Smooth muscle cell (in vitro differentiated cells): Measurements from ENCODE around the gene ASCC3. TPM values are rescaled to one million over a fixed set of nuclear protein-coding genes. Genes with fewer than 3 reads are reported as not detected.
"Not testable (repeated sequence)": the region's sequence is repeated elsewhere in the genome, so short reads cannot be mapped to it uniquely, and the experiment has no call there.

Experiments
- DNase-seq: peaks from one replicate; lab custom pipeline; 2025; ENCODE audit not compliant: unreplicated experiment; lab: John Stamatoyannopoulos, UW
- H2AFZ ChIP-seq: fragments of 200-600 bp; sonication (generic); 2 replicates; pipeline ENCODE4 v1.6.0; 2016; ENCODE audit warnings: antibody characterized with exemption, low read depth, mild to moderate bottlenecking
- H3F3A ChIP-seq: fragments of 200-600 bp; sonication (generic); 2 replicates; pipeline ENCODE4 v1.6.0; 2017; ENCODE audit warnings: antibody characterized with exemption, low read depth
- H3K27ac ChIP-seq: fragments of 200-600 bp; sonication (generic); 2 replicates; pipeline ENCODE4 v1.5.1; 2016; ENCODE audit warnings: low read depth, mild to moderate bottlenecking
- H3K27me3 ChIP-seq: fragments of 200-600 bp; sonication (generic); 2 replicates; pipeline ENCODE4 v1.6.1; 2016; ENCODE audit warnings: low read depth, mild to moderate bottlenecking
- H3K36me3 ChIP-seq: fragments of 200-600 bp; sonication (generic); 2 replicates; pipeline ENCODE4 v1.5.1; 2016; ENCODE audit warnings: low read depth
- H3K4me1 ChIP-seq: fragments of 200-600 bp; sonication (generic); 2 replicates; pipeline ENCODE4 v1.5.1; 2016; ENCODE audit warnings: low read depth
- H3K4me2 ChIP-seq: fragments of 200-600 bp; sonication (generic); 2 replicates; pipeline ENCODE4 v1.6.0; 2016; ENCODE audit warnings: mild to moderate bottlenecking
- H3K4me3 ChIP-seq: fragments of 200-600 bp; sonication (generic); 2 replicates; pipeline ENCODE4 v1.5.1; 2016; ENCODE audit warnings: mild to moderate bottlenecking
- H3K79me2 ChIP-seq: fragments of 200-600 bp; sonication (generic); 2 replicates; pipeline ENCODE4 v1.6.0; 2016; ENCODE audit warnings: low read depth, mild to moderate bottlenecking
- H3K9ac ChIP-seq: fragments of 200-600 bp; sonication (generic); 2 replicates; pipeline ENCODE4 v1.6.0; 2016; ENCODE audit warnings: low read depth
- H3K9me3 ChIP-seq: fragments of 200-600 bp; sonication (generic); replicated peaks from 2 replicates; pipeline ENCODE4 v1.5.1; 2016; ENCODE audit warnings: low read depth
- H4K20me1 ChIP-seq: fragments of 200-600 bp; sonication (generic); 2 replicates; pipeline ENCODE4 v1.6.0; 2016; ENCODE audit warnings: low read depth
- CTCF ChIP-seq: fragments of 200-600 bp; sonication (generic); IDR thresholded peaks from 2 replicates; pipeline ENCODE4 v1.5.1; 2017; ENCODE audit warnings: borderline replicate concordance, mild to moderate bottlenecking, antibody characterized with exemption; ENCODE audit not compliant: insufficient read depth, poor library complexity, severe bottlenecking
- WGBS: methylation state at CpG from one replicate; pipeline ENCODE4 v1.1.7; 2016; ENCODE audit warnings: low lambda C conversion rate; 5-methylcytosine and 5-hydroxymethylcytosine counted together
- polyA plus RNA-seq: library from polyadenylated mRNA; unstranded; fragments of >200 nt; fragmentation: Nextera tagmentation; extraction: Ambion mirVana; gene quantifications from 2 replicates; pipeline ENCODE4 v1.2.1, GENCODE V29; 2016
- total RNA-seq: library from RNA; depleted of rRNA; stranded (reverse); fragments of >200 nt; gene quantifications from 2 replicates; pipeline ENCODE4 v1.2.3, GENCODE V29; 2014

The ASCC3 gene
- total and polyA plus RNA-seq, 2 experiments from 2014 or later = 59.0 to 116 TPM

- TF ChIP-seq CTCF = no peak
- H3K79me2 ChIP-seq = peaks cover 98% of the 10 kb centered on the region
These were observed 43.1 kb downstream of the ASCC3 start for GRCh38 chr6:100838011-100838410.

GRCh38 chr6:100833972-100834574 lies 47.1 kb downstream of the ASCC3 start:
- DNase-seq = no peak
- WGBS = 83% methylated on average over 5 of the region's 5 CpGs
- Histone ChIP-seq H3K36me3 (no peaks in the 10 kb centered on the region), H3K4me1 (no peaks in the 10 kb centered on the region), H3K27ac (no peak overlapping the region), H3K4me3 (no peak overlapping the region), H3K4me2 (no peak overlapping the region), H4K20me1 (peaks cover 76% of the 10 kb centered on the region), H2AFZ (no peak overlapping the region), H3K27me3 (no peaks in the 10 kb centered on the region), H3K9ac (no peak overlapping the region), H3K9me3 (peaks cover 4% of the 10 kb centered on the region), H3F3A (no peaks in the 10 kb centered on the region), H3K79me2 (peaks cover 93% of the 10 kb centered on the region)
- TF ChIP-seq CTCF = no peak

More at GRCh38 chr6:100838011-100838410, 43.1 kb downstream of the ASCC3 start:
- no peaks in the 10 kb centered on the region for H3K27me3 ChIP-seq
- H3K4me3 ChIP-seq = no peak overlapping the region
- H3K36me3 ChIP-seq = no peaks in the 10 kb centered on the region
- no peak overlapping the region for H3K4me2 ChIP-seq
- DNase-seq = no peak
- H4K20me1 ChIP-seq = peaks cover 82% of the 10 kb centered on the region
- no peak overlapping the region for H2AFZ ChIP-seq
- no peaks in the 10 kb centered on the region for H3F3A ChIP-seq
- no peak overlapping the region for H3K27ac ChIP-seq
- no peak overlapping the region for H3K9ac ChIP-seq
- H3K9me3 ChIP-seq = peaks cover 4% of the 10 kb centered on the region
- H3K4me1 ChIP-seq = no peaks in the 10 kb centered on the region

GRCh38 chr6:100829077-100829595 lies 52.0 kb downstream of the ASCC3 start:
- H3K4me1 ChIP-seq, H3K27ac ChIP-seq, H3K27me3 ChIP-seq, H3K4me2 ChIP-seq, H3K9ac ChIP-seq, H2AFZ ChIP-seq, H3K36me3 ChIP-seq, H3F3A ChIP-seq, H3K4me3 ChIP-seq, H3K9me3 ChIP-seq, DNase-seq: not testable (repeated sequence)
- Histone ChIP-seq H3K79me2 (peaks cover 54% of the 10 kb centered on the region), H4K20me1 (peaks cover 56% of the 10 kb centered on the region)
- 97% methylated on average over 27 of the region's 27 CpGs for WGBS

GRCh38 chr6:100823041-100823440 lies 58.1 kb downstream of the ASCC3 start:
- H3K27ac ChIP-seq = no peak overlapping the region
- H2AFZ ChIP-seq = no peak overlapping the region
- H3K27me3 ChIP-seq = no peaks in the 10 kb centered on the region
- no peaks in the 10 kb centered on the region for H3K4me1 ChIP-seq
- no peak for TF ChIP-seq CTCF
- peaks cover 52% of the 10 kb centered on the region for H4K20me1 ChIP-seq
- peaks cover 3% of the 10 kb centered on the region for H3F3A ChIP-seq
- DNase-seq = no peak
- 98% methylated on average over 5 of the region's 5 CpGs for WGBS
- H3K36me3 ChIP-seq = peaks cover 2% of the 10 kb centered on the region
- no peak overlapping the region for H3K4me2 ChIP-seq
- no peak overlapping the region for H3K4me3 ChIP-seq
- no peaks in the 10 kb centered on the region for H3K9me3 ChIP-seq
- H3K9ac ChIP-seq = no peak overlapping the region
- H3K79me2 ChIP-seq = peaks cover 65% of the 10 kb centered on the region
